NT2/D1 (cell line): ENCODE data around the gene PLCB3.

Source experiments
- DNase-seq: peaks from one replicate; pipeline ENCODE4 v3.0.0-alpha.2; 2011; ENCODE audit warnings: low read depth, low spot score
- H3K27me3 ChIP-seq: 2 replicates; pipeline ENCODE4 v1.6.0; 2011; ENCODE audit warnings: mild to moderate bottlenecking; ENCODE audit not compliant: insufficient read length, insufficient read depth
- H3K36me3 ChIP-seq: 2 replicates; pipeline ENCODE4 v1.6.1; 2011; ENCODE audit warnings: mild to moderate bottlenecking, low read length, mixed read lengths; ENCODE audit not compliant: insufficient read depth, insufficient read length
- H3K4me1 ChIP-seq: 2 replicates; pipeline ENCODE4 v1.5.1; 2011; ENCODE audit not compliant: insufficient read depth, insufficient read length
- H3K4me3 ChIP-seq: 2 replicates; pipeline ENCODE4 v1.5.1; 2011; ENCODE audit warnings: low read depth; ENCODE audit not compliant: insufficient read length
- H3K9ac ChIP-seq: 2 replicates; pipeline ENCODE4 v1.6.0; 2011; ENCODE audit warnings: low read depth; ENCODE audit not compliant: insufficient read length
- H3K9me3 ChIP-seq: 2 replicates; pipeline ENCODE4 v1.5.1; 2011; ENCODE audit warnings: mild to moderate bottlenecking, low read length; ENCODE audit not compliant: insufficient read depth
- SUZ12 ChIP-seq: IDR thresholded peaks from 2 replicates; pipeline ENCODE4 v1.6.1; 2011; ENCODE audit not compliant: insufficient read length, insufficient read depth; ENCODE audit errors: extremely low read depth
- YY1 ChIP-seq: IDR thresholded peaks from 2 replicates; pipeline ENCODE4 v1.6.1; 2011; ENCODE audit not compliant: insufficient read length, insufficient read depth
- ZNF274 ChIP-seq: IDR thresholded peaks from 2 replicates; pipeline ENCODE4 v1.6.1; 2011; ENCODE audit warnings: mild to moderate bottlenecking, low read depth, low read length

PLCB3 gene

GRCh38 chr11:64207256-64208085 is 43.9 kb upstream of the PLCB3 start:
- Histone ChIP-seq H3K4me3 (no peak overlapping the region), H3K27me3 (no peaks in the 10 kb centered on the region), H3K4me1 (peaks cover 23% of the 10 kb centered on the region), H3K9me3 (no peaks in the 10 kb centered on the region), H3K36me3 (peaks cover 77% of the 10 kb centered on the region), H3K9ac (peak overlapping the region; percentile 9)
- no peak for DNase-seq
- TF ChIP-seq SUZ12 (no peak), ZNF274 (no peak), YY1 (no peak)

DNA sequence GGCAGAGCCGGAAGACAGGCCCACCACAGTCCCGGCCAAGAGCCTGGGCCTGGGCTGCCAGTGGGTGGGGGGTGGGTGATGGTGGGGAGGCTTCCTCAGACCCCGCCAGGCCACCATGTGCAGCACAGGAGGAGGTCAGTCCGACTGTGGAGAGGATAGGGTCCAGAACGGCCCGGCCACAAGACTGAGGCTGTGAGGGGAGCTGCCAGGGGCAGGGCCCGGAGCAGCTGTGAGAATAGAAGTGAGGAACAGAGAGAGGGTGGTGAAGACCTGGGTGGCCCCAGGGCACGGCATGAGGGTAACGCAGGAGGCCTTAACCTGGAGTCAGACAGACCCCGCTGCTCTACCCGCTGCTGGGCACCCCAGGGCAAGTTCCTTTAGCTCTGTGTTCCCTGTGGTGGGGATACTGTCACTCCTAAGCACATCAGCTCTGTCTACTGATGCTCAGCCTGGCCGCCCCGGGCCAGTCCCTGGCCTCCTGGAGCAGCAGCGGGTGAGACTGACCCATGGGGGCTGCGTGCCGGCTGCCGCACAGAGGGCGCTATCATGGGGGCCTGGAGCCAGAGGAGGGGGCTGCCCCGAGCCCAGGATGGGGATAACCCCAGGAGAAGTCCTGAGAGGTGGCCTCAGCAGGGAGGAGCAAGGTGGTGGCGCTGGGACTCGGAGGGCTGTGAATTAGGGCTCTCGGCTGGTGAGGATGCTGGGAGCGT is 43.1 kb upstream of the PLCB3 start:
- H3K9ac ChIP-seq, result peak overlapping the region; percentile 9

DNA sequence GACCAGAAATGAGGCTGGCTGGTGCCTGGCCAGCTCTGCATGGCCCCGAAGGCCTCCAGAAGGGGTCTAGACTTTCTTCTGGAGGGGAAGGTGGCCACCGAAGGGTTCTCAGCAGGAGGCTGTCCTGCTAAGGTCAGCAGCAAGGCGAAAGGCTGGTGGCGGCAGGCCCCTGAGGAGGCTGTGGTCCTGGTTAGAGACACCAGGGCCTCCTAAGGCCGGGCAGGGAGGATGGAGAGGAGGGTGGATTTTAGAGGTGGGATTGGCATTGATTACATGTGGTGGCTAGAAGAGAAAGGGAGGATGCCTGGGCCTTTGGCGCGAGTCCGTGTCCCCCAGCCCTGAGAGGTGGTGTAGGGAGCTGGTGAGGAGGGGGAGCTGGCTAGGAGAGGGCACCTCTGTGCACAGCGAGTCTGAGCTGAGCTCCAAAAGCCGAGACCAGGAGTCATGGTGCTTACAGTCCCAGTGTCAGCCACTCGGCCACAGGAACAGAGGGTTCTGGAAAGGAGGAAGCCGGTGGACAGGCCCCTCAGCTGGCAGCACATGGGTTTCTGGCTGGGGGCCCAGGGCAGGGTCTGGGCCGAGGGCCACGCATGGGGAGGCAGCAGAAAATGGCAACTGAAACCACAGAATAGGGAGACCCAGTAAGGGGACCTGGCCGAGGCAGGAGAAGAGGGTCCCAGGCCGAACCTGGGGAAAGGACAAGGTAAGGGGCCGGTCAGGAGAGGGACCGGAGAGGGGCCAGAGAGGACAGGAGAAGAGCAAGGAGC is 42.4 kb upstream of the PLCB3 start:
- H3K27me3 ChIP-seq, result no peaks in the 10 kb centered on the region
- no peak overlapping the region for H3K9ac ChIP-seq
- H3K4me1 ChIP-seq, result peaks cover 20% of the 10 kb centered on the region
- H3K4me3 ChIP-seq, result no peak overlapping the region
- peaks cover 64% of the 10 kb centered on the region for H3K36me3 ChIP-seq
- TF ChIP-seq YY1 (no peak), ZNF274 (no peak), SUZ12 (no peak)
- no peak for DNase-seq
- H3K9me3 ChIP-seq, result no peaks in the 10 kb centered on the region

More for the DNA sequence above, 43.1 kb upstream of the PLCB3 start:
- Histone ChIP-seq H3K36me3 (peaks cover 72% of the 10 kb centered on the region), H3K4me1 (peaks cover 23% of the 10 kb centered on the region), H3K4me3 (no peak overlapping the region), H3K9me3 (no peaks in the 10 kb centered on the region), H3K27me3 (no peaks in the 10 kb centered on the region)
- DNase-seq, result no peak
- TF ChIP-seq SUZ12 (no peak), ZNF274 (no peak), YY1 (no peak)

DNA sequence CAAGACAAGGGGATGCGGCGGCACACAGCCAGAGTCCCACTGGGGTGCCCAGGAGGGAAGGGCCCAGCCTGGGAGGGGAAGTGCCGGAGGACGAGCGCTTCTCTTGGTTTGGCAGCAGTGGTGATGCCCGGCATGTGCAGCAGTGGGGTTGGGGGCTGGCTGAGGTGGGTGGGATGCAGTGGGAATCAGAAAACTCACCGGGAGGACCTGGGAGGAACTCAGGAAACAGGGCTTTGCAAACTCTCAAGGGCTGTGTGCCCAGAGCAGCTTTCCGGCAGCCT is 41.8 kb upstream of the PLCB3 start:
- H3K9me3 ChIP-seq, result no peaks in the 10 kb centered on the region
- no peak for DNase-seq
- H3K4me3 ChIP-seq, result no peak overlapping the region
- no peaks in the 10 kb centered on the region for H3K27me3 ChIP-seq
- peaks cover 20% of the 10 kb centered on the region for H3K4me1 ChIP-seq
- TF ChIP-seq SUZ12 (no peak), ZNF274 (no peak), YY1 (no peak)
- peaks cover 59% of the 10 kb centered on the region for H3K36me3 ChIP-seq
- no peak overlapping the region for H3K9ac ChIP-seq

DNA sequence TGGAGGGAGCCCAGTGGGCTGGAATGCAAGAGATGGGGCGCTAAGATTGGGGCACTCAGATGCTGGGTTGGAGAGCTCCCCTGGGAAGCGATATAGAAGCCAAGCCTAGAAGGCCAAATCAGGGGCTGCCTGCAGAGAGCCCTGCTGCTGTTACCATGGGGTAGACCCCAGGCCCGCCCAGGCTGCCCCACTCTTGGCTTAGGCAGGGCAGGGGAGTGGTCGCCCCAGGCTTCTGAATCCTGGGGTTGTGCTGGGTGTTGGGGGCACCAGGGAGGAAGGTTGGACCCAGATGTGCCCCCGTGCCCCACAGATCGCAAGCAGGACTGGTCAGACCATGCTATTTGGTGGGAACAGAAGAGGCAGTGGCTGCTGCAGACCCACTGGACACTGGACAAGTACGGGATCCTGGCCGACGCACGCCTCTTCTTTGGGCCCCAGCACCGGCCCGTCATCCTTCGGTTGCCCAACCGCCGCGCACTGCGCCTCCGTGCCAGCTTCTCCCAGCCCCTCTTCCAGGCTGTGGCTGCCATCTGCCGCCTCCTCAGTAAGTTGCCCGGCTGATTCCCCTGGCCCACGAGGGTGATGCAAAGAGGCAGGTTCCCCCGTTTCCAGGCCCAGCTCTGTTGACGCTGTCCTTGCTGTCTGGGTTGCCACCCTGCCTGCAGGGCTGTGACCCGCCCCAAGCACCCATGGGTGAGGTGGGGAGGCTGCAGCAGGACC is 40.9 kb upstream of the PLCB3 start:
- TF ChIP-seq ZNF274, result no peak
- DNase-seq, result no peak
- Histone ChIP-seq H3K9ac (no peak overlapping the region), H3K4me3 (no peak overlapping the region), H3K36me3 (peaks cover 51% of the 10 kb centered on the region), H3K4me1 (peaks cover 18% of the 10 kb centered on the region), H3K9me3 (no peaks in the 10 kb centered on the region), H3K27me3 (no peaks in the 10 kb centered on the region)

- Histone ChIP-seq H3K9me3 (no peaks in the 10 kb centered on the region), H3K9ac (no peak overlapping the region), H3K4me3 (no peak overlapping the region), H3K36me3 (peaks cover 44% of the 10 kb centered on the region), H3K4me1 (peaks cover 13% of the 10 kb centered on the region), H3K27me3 (no peaks in the 10 kb centered on the region)
- TF ChIP-seq YY1, result no peak
- no peak for TF ChIP-seq ZNF274
- TF ChIP-seq SUZ12, result no peak
- no peak for DNase-seq
Measured at GRCh38 chr11:64211181-64211872, 40.0 kb upstream of the PLCB3 start.
